NT2/D1 (cell line): ENCODE results near the gene PRKACG.

Experiments used
- SUZ12 ChIP-seq: IDR thresholded peaks from 2 replicates; pipeline ENCODE4 v1.6.1; 2011; ENCODE audit not compliant: insufficient read length, insufficient read depth; ENCODE audit errors: extremely low read depth
- YY1 ChIP-seq: IDR thresholded peaks from 2 replicates; pipeline ENCODE4 v1.6.1; 2011; ENCODE audit not compliant: insufficient read length, insufficient read depth
- ZNF274 ChIP-seq: IDR thresholded peaks from 2 replicates; pipeline ENCODE4 v1.6.1; 2011; ENCODE audit warnings: mild to moderate bottlenecking, low read depth, low read length

DNA sequence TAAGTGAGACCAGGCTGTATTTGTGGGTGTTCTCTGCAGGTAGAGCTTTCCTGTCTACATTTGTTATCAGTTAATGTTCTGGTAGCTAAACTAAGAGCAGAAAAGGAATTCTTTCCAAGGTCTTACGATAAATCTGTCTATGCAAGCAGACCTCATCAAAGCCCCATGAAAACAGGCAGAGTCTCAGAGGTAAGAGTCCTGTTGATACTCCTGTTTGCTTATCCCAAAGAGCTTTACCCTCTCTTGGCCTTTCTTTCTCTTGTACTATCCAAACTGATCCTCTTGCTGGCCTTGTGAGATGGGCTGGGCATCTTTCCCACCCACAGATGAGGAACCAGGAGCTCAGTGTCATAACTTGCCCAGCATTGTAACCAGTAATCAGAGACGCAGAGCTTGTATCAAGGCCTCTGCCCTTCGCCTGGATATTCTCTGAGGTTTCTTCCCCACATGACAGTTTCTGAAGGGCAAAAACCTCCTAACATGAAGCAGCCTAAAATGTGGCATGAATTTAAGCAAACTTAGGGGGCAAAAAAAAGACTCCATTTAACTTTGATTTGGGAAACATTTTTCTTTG lies 33.5 kb downstream of the PRKACG start:
- TF ChIP-seq ZNF274 (no peak), YY1 (no peak), SUZ12 (no peak)
